Smooth muscle cell (in vitro differentiated cells): ENCODE measurements around the gene EIF2B2. TPM values are rescaled to one million over a fixed set of nuclear protein-coding genes. Genes with fewer than 3 reads are reported as not detected.

ENCODE experiments used
- DNase-seq: peaks from one replicate; lab custom pipeline; 2025; ENCODE audit not compliant: unreplicated experiment; lab: John Stamatoyannopoulos, UW
- H2AFZ ChIP-seq: fragments of 200-600 bp; sonication (generic); 2 replicates; pipeline ENCODE4 v1.6.0; 2016; ENCODE audit warnings: antibody characterized with exemption, low read depth, mild to moderate bottlenecking
- H3F3A ChIP-seq: fragments of 200-600 bp; sonication (generic); 2 replicates; pipeline ENCODE4 v1.6.0; 2017; ENCODE audit warnings: antibody characterized with exemption, low read depth
- H3K27ac ChIP-seq: fragments of 200-600 bp; sonication (generic); 2 replicates; pipeline ENCODE4 v1.5.1; 2016; ENCODE audit warnings: low read depth, mild to moderate bottlenecking
- H3K27me3 ChIP-seq: fragments of 200-600 bp; sonication (generic); 2 replicates; pipeline ENCODE4 v1.6.1; 2016; ENCODE audit warnings: low read depth, mild to moderate bottlenecking
- H3K36me3 ChIP-seq: fragments of 200-600 bp; sonication (generic); 2 replicates; pipeline ENCODE4 v1.5.1; 2016; ENCODE audit warnings: low read depth
- H3K4me1 ChIP-seq: fragments of 200-600 bp; sonication (generic); 2 replicates; pipeline ENCODE4 v1.5.1; 2016; ENCODE audit warnings: low read depth
- H3K4me2 ChIP-seq: fragments of 200-600 bp; sonication (generic); 2 replicates; pipeline ENCODE4 v1.6.0; 2016; ENCODE audit warnings: mild to moderate bottlenecking
- H3K4me3 ChIP-seq: fragments of 200-600 bp; sonication (generic); 2 replicates; pipeline ENCODE4 v1.5.1; 2016; ENCODE audit warnings: mild to moderate bottlenecking
- H3K79me2 ChIP-seq: fragments of 200-600 bp; sonication (generic); 2 replicates; pipeline ENCODE4 v1.6.0; 2016; ENCODE audit warnings: low read depth, mild to moderate bottlenecking
- H3K9ac ChIP-seq: fragments of 200-600 bp; sonication (generic); 2 replicates; pipeline ENCODE4 v1.6.0; 2016; ENCODE audit warnings: low read depth
- H3K9me3 ChIP-seq: fragments of 200-600 bp; sonication (generic); replicated peaks from 2 replicates; pipeline ENCODE4 v1.5.1; 2016; ENCODE audit warnings: low read depth
- H4K20me1 ChIP-seq: fragments of 200-600 bp; sonication (generic); 2 replicates; pipeline ENCODE4 v1.6.0; 2016; ENCODE audit warnings: low read depth
- CTCF ChIP-seq: fragments of 200-600 bp; sonication (generic); IDR thresholded peaks from 2 replicates; pipeline ENCODE4 v1.5.1; 2017; ENCODE audit warnings: borderline replicate concordance, mild to moderate bottlenecking, antibody characterized with exemption; ENCODE audit not compliant: insufficient read depth, poor library complexity, severe bottlenecking
- WGBS: methylation state at CpG from one replicate; pipeline ENCODE4 v1.1.7; 2016; ENCODE audit warnings: low lambda C conversion rate; 5-methylcytosine and 5-hydroxymethylcytosine counted together
- polyA plus RNA-seq: library from polyadenylated mRNA; unstranded; fragments of >200 nt; fragmentation: Nextera tagmentation; extraction: Ambion mirVana; gene quantifications from 2 replicates; pipeline ENCODE4 v1.2.1, GENCODE V29; 2016
- total RNA-seq: library from RNA; depleted of rRNA; stranded (reverse); fragments of >200 nt; gene quantifications from 2 replicates; pipeline ENCODE4 v1.2.3, GENCODE V29; 2014

Gene EIF2B2
- total and polyA plus RNA-seq, 2 experiments from 2014 or later = 38.0 to 71.2 TPM

GRCh38 chr14:74984236-74985027 is 18.3 kb upstream of the EIF2B2 start:
- no peak overlapping the region for H3K4me3 ChIP-seq
- no peaks in the 10 kb centered on the region for H3K79me2 ChIP-seq
- WGBS = 80% methylated on average over 15 of the region's 16 CpGs
- H2AFZ ChIP-seq = no peak overlapping the region
- DNase-seq = no peak
- H3K9ac ChIP-seq = no peak overlapping the region
- H3K27ac ChIP-seq = no peak overlapping the region
- H3K9me3 ChIP-seq = no peaks in the 10 kb centered on the region
- H3F3A ChIP-seq = no peaks in the 10 kb centered on the region
- H3K4me1 ChIP-seq = peaks cover 22% of the 10 kb centered on the region
- no peak for TF ChIP-seq CTCF
- no peaks in the 10 kb centered on the region for H3K36me3 ChIP-seq
- no peaks in the 10 kb centered on the region for H3K27me3 ChIP-seq
- no peak overlapping the region for H3K4me2 ChIP-seq
- H4K20me1 ChIP-seq = no peaks in the 10 kb centered on the region

- Histone ChIP-seq H3K36me3 (no peaks in the 10 kb centered on the region), H3K79me2 (no peaks in the 10 kb centered on the region), H3K4me1 (peaks cover 18% of the 10 kb centered on the region), H3K27me3 (no peaks in the 10 kb centered on the region), H4K20me1 (no peaks in the 10 kb centered on the region), H3K4me3 (no peak overlapping the region), H3K27ac (no peak overlapping the region), H3F3A (no peaks in the 10 kb centered on the region), H3K4me2 (no peak overlapping the region), H3K9me3 (no peaks in the 10 kb centered on the region), H2AFZ (no peak overlapping the region), H3K9ac (no peak overlapping the region)
- 79% methylated on average over 10 of the region's 10 CpGs for WGBS
- no peak for DNase-seq
- no peak for TF ChIP-seq CTCF
Observed at GRCh38 chr14:74985028-74985310, 17.8 kb upstream of the EIF2B2 start.

- no peak for TF ChIP-seq CTCF
- 90% methylated on average over 6 of the region's 6 CpGs for WGBS
- H3K9me3 ChIP-seq = no peaks in the 10 kb centered on the region
- H4K20me1 ChIP-seq = no peaks in the 10 kb centered on the region
- no peaks in the 10 kb centered on the region for H3F3A ChIP-seq
- H3K36me3 ChIP-seq = no peaks in the 10 kb centered on the region
- H3K27me3 ChIP-seq = no peaks in the 10 kb centered on the region
- H3K27ac ChIP-seq = no peak overlapping the region
- H3K4me1 ChIP-seq = peaks cover 13% of the 10 kb centered on the region
- no peaks in the 10 kb centered on the region for H3K79me2 ChIP-seq
- H3K4me3 ChIP-seq = no peak overlapping the region
- H3K9ac ChIP-seq = no peak overlapping the region
- H3K4me2 ChIP-seq = no peak overlapping the region
- DNase-seq = no peak
- no peak overlapping the region for H2AFZ ChIP-seq
Observed at GRCh38 chr14:74985806-74986205, 16.9 kb upstream of the EIF2B2 start.

GRCh38 chr14:74988131-74988530 is 14.6 kb upstream of the EIF2B2 start:
- H2AFZ ChIP-seq = no peak overlapping the region
- no peaks in the 10 kb centered on the region for H4K20me1 ChIP-seq
- no peak overlapping the region for H3K4me3 ChIP-seq
- H3K4me1 ChIP-seq = peaks cover 6% of the 10 kb centered on the region
- H3F3A ChIP-seq = no peaks in the 10 kb centered on the region
- TF ChIP-seq CTCF = no peak
- H3K79me2 ChIP-seq = no peaks in the 10 kb centered on the region
- H3K27me3 ChIP-seq = no peaks in the 10 kb centered on the region
- no peak for DNase-seq
- H3K9me3 ChIP-seq = no peaks in the 10 kb centered on the region
- 86% methylated on average over 4 of the region's 4 CpGs for WGBS
- no peak overlapping the region for H3K9ac ChIP-seq
- no peak overlapping the region for H3K4me2 ChIP-seq
- H3K27ac ChIP-seq = no peak overlapping the region
- H3K36me3 ChIP-seq = no peaks in the 10 kb centered on the region
